Mononuclear cell (primary cell): ENCODE results near the gene PLXNA3. TPM values are rescaled to one million over a fixed set of nuclear protein-coding genes. Genes with fewer than 3 reads are reported as not detected.

ENCODE experiments used
- H3K27me3 ChIP-seq: 2 replicates; pipeline ENCODE4 v1.6.0; 2011; ENCODE audit warnings: low read length, control low read depth; ENCODE audit not compliant: insufficient read depth
- H3K4me1 ChIP-seq: 2 replicates; pipeline ENCODE4 v1.5.1; 2011; ENCODE audit warnings: mild to moderate bottlenecking, low read length, control low read depth; ENCODE audit not compliant: insufficient read depth
- H3K4me3 ChIP-seq: 2 replicates; pipeline ENCODE4 v1.5.1; 2011; ENCODE audit warnings: mild to moderate bottlenecking, low read length, moderate library complexity
- H3K9me3 ChIP-seq: 2 replicates; pipeline ENCODE4 v1.5.1; 2011; ENCODE audit warnings: low read depth, mild to moderate bottlenecking, control low read depth, low read length
- total RNA-seq: library from RNA; depleted of rRNA; stranded (reverse); fragments of >200 nt; gene quantifications from one replicate; pipeline ENCODE4 v1.2.3, GENCODE V29; 2012

PLXNA3 gene
- total RNA-seq, 1 donor, result 5.5 TPM

- H3K9me3 ChIP-seq, result no peaks in the 10 kb centered on the region
- no peak overlapping the region for H3K4me3 ChIP-seq
- no peaks in the 10 kb centered on the region for H3K27me3 ChIP-seq
- H3K4me1 ChIP-seq, result peaks cover 5% of the 10 kb centered on the region
Measured at GRCh38 chrX:154473683-154474082, 15.6 kb downstream of the PLXNA3 start.

GRCh38 chrX:154476821-154477220 is 18.7 kb downstream of the PLXNA3 start:
- Histone ChIP-seq H3K9me3 (no peaks in the 10 kb centered on the region), H3K4me1 (peaks cover 12% of the 10 kb centered on the region), H3K27me3 (no peaks in the 10 kb centered on the region), H3K4me3 (no peak overlapping the region)

DNA sequence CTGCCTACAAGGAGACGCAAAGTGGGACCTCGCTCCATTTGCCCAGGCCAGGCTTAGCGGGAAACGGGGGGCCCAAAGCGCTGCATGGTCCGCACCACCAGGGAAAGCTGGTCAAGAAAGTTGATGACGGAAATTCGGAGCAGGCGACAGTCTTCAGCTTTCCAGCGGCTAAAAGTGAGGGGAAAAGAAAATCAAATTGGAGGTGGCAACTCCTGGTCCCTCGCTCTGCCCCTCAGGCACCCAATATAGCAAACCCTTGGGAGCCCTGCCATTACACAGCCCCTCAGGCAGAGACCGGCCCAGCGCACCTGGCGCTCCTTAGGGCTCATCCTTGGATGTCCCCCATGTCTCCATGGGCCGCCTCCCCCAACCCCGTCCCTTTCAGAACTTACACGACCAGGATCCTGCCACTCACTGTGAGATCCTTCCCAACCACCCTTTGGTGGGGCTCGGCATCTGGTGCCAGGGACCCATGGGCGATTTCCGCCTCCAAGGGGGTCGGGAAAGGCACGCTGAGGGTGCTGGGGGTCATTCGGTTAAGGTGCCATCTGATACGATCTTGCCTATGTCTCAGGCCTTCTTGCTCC is 19.9 kb downstream of the PLXNA3 start:
- Histone ChIP-seq H3K4me1 (peaks cover 12% of the 10 kb centered on the region), H3K9me3 (no peaks in the 10 kb centered on the region), H3K27me3 (no peaks in the 10 kb centered on the region), H3K4me3 (peak overlapping the region; percentile 38)

GRCh38 chrX:154478728-154479622 is 20.9 kb downstream of the PLXNA3 start, which contains the start of gene LAGE3:
LAGE3 (minus strand) TSS chrX:154479281; CDS start chrX:154478915, 366 bp downstream.
- Histone ChIP-seq H3K9me3 (no peaks in the 10 kb centered on the region), H3K27me3 (no peaks in the 10 kb centered on the region), H3K4me1 (peaks cover 12% of the 10 kb centered on the region), H3K4me3 (peak within 1 kb of the TSS; percentile 38)

DNA sequence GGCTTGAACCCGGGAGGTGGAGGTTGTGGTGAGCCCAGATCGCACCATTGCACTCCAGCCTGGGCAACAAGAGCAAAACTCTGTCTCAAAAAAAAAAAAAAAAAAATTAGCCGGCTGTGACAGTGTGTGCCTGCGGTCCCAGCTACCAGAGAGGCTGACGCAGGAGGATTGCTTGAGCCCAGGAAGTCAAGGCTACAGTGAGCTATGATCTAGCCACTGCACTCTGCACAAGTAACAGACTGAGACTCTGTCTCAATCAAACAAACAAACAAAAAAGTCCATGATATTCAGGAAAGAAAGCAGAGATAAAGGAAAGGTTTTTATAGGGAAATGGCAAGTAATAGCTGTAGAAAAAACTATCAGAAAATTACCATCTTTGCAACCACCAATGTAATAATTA is 23.1 kb downstream of the PLXNA3 start:
- no peaks in the 10 kb centered on the region for H3K9me3 ChIP-seq
- no peak overlapping the region for H3K4me3 ChIP-seq
- H3K27me3 ChIP-seq, result no peaks in the 10 kb centered on the region
- peaks cover 32% of the 10 kb centered on the region for H3K4me1 ChIP-seq

DNA sequence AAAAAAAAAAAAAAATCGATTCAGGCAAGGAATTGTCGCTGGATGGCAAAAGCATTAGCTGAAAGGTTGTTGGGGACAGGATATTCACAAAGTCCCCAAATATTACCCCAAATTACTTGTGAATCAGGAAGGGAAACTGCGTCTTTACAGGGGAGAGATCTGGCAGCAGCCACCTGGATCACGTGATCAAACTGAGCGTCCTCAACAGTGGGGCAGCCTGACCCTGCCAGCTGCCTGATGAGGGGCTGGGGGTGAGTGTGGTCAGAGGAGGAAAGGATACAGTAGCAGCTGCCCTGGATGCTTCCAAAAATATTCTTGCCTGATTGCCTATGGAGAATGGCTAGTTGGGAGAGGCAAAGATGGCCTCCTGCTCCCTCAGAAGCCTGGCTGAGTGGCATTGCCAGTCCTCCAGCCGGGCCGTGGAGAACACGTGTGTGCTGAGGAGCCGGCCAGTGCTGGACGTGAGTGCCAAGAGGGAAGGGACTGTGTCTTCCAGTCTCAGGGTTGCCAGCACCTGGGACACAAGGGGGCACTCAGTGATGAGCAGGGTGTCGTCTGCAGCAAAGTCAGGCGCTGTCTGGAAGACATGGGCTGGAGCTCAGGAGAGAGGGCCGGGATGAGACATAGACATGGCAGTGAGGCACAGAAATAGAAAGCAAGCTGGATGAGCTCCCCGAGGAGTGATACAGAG is 24.0 kb downstream of the PLXNA3 start:
- no peaks in the 10 kb centered on the region for H3K27me3 ChIP-seq
- H3K9me3 ChIP-seq, result no peaks in the 10 kb centered on the region
- peaks cover 34% of the 10 kb centered on the region for H3K4me1 ChIP-seq
- H3K4me3 ChIP-seq, result no peak overlapping the region

- Histone ChIP-seq H3K27me3 (no peaks in the 10 kb centered on the region), H3K9me3 (no peaks in the 10 kb centered on the region), H3K4me3 (no peak overlapping the region), H3K4me1 (peaks cover 37% of the 10 kb centered on the region)
Measured at GRCh38 chrX:154482786-154483185, 24.7 kb downstream of the PLXNA3 start.

DNA sequence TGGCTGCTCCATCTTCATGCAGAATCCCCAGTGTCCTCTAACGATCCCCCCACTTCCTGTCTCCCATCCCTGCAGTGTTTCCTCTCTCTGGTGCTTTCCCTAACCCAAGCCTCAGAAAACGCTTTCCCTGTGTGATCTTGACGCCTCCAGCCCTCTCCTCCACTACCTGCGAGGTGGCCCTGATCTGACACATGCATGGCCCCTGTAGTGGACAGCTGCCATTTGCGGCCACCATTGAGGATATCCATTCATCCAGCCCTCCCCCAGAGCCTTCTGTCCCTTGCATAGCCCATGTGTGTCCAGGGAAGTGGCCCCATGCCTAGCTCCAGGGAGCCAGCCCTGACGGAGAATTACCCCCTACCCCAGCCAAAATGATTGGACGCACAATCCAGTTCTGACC is 25.2 kb downstream of the PLXNA3 start:
- Histone ChIP-seq H3K4me1 (peaks cover 33% of the 10 kb centered on the region), H3K9me3 (no peaks in the 10 kb centered on the region), H3K27me3 (no peaks in the 10 kb centered on the region), H3K4me3 (no peak overlapping the region)

GRCh38 chrX:154484255-154485149 is 26.4 kb downstream of the PLXNA3 start:
- Histone ChIP-seq H3K4me1 (peaks cover 36% of the 10 kb centered on the region), H3K9me3 (no peaks in the 10 kb centered on the region), H3K4me3 (no peak overlapping the region), H3K27me3 (no peaks in the 10 kb centered on the region)

DNA sequence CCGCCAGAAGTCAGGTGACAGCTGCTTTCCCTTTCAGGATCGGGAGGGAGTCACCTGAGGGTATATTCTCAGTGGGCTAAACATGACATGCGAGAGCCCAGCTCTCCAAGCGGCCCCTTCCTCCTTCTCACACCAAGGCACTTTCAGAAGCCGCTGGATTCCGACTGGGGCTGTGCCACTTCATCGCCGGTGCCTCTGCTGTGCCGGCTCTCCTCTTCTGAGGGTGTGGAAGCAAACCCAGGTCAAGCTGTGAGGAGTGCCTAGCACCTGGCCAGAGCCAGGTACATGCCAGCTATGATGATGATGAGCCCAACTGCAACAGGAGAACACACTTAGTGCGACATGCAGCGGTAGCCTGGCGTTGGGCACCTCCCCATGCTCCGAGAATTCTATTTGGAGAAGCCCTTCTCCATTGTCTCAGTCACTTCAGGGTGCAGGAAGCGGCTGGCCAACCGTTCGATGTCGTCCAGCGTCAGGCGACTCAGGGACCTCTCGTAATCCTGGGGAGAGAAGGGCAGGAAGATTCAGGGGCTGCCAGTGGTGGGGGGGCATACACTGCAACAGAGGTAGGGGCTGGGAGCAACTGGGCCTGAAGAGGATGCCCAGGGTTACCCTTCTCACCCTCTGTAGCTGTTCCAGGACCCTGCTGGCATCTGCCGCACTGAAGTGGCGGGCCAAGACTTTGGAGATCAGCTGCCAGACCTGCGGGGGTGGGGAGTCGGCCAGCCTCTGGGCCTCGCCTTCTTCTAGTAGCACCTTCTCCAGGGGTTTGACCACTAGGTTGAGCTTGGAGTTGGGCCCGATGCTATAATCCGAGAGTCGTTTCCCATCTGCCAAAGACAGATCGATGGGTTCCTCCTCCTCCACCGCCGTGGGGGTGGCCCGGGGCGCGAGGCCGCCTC is 27.3 kb downstream of the PLXNA3 start:
- Histone ChIP-seq H3K9me3 (no peaks in the 10 kb centered on the region), H3K4me3 (peak overlapping the region; percentile 55), H3K4me1 (peaks cover 36% of the 10 kb centered on the region), H3K27me3 (no peaks in the 10 kb centered on the region)

GRCh38 chrX:154486052-154486395 is 27.9 kb downstream of the PLXNA3 start:
- Histone ChIP-seq H3K27me3 (no peaks in the 10 kb centered on the region), H3K4me3 (peak overlapping the region; percentile 55), H3K4me1 (peaks cover 38% of the 10 kb centered on the region), H3K9me3 (no peaks in the 10 kb centered on the region)

- peak within 1 kb of the TSS; percentile 55 for H3K4me3 ChIP-seq
- H3K9me3 ChIP-seq, result no peaks in the 10 kb centered on the region
- H3K27me3 ChIP-seq, result no peaks in the 10 kb centered on the region
- H3K4me1 ChIP-seq, result peaks cover 42% of the 10 kb centered on the region
Measured at GRCh38 chrX:154486396-154487207, 28.5 kb downstream of the PLXNA3 start, which contains the start of gene UBL4A. UBL4A (minus strand) TSS chrX:154486615; CDS start chrX:154486584, 31 bp downstream.
